Measurements from ENCODE around the gene DSE.

DSE gene

GRCh38 chr6:116461932-116462885 is 91.5 kb downstream of the DSE start:
- Histone ChIP-seq H3K9ac (ENCODE audit: low read depth, low read length) (peak overlapping the region; percentile 63), H4K20me1 (ENCODE audit: insufficient read depth, low read length) (no peaks in the 10 kb centered on the region), H3K27ac (ENCODE audit: low read length) (peak overlapping the region; percentile 67), H2AFZ (ENCODE audit: low read depth, low read length) (peak overlapping the region; percentile 71), H3K27me3 (ENCODE audit: insufficient read depth, low read length, poor library complexity) (no peaks in the 10 kb centered on the region), H3K4me1 (ENCODE audit: insufficient read depth, low read length) (peaks cover 27% of the 10 kb centered on the region), H3K79me2 (ENCODE audit: insufficient read depth, low read length) (no peaks in the 10 kb centered on the region), H3K4me3 (ENCODE audit: low read depth in 1 of 2, low read length in 2 of 2) (peak overlapping the region; percentile 6 to 61; a peak in 3 of 4 replicates), H3K4me2 (ENCODE audit: insufficient read depth, low read length) (peak overlapping the region; percentile 69), H3K9me3 (ENCODE audit: insufficient read depth, low read length, severe bottlenecking) (no peaks in the 10 kb centered on the region), H3K36me3 (ENCODE audit: insufficient read depth, low read length) (no peaks in the 10 kb centered on the region)
- DNase-seq (peak; percentile 72), ATAC-seq (ENCODE audit: insufficient read depth, low read depth) (peak; percentile 87)
- TF ChIP-seq CTCF (IDR thresholded peaks at IDR 0.05; ENCODE audit: borderline replicate concordance, extremely low read depth, low read length, poor library complexity, severe bottlenecking) (no peak), EZH2 (IDR thresholded peaks at IDR 0.05; ENCODE audit: borderline replicate concordance, low read depth, low read length, severe bottlenecking) (no peak)

- Histone ChIP-seq H3K27ac (ENCODE audit: low read length) (no peak overlapping the region; the same call in 1 of the 2 replicates), H3K4me3 (ENCODE audit: low read depth in 1 of 2, low read length in 2 of 2) (peak overlapping the region in 1 of 2 experiments; percentile 61; a peak in 1 of 4 replicates), H4K20me1 (ENCODE audit: insufficient read depth, low read length) (no peaks in the 10 kb centered on the region), H3K4me1 (ENCODE audit: insufficient read depth, low read length) (peaks cover 18% of the 10 kb centered on the region), H3K27me3 (ENCODE audit: insufficient read depth, low read length, poor library complexity) (no peaks in the 10 kb centered on the region), H3K36me3 (ENCODE audit: insufficient read depth, low read length) (no peaks in the 10 kb centered on the region), H2AFZ (ENCODE audit: low read depth, low read length) (no peak overlapping the region), H3K79me2 (ENCODE audit: insufficient read depth, low read length) (no peaks in the 10 kb centered on the region), H3K9me3 (ENCODE audit: insufficient read depth, low read length, severe bottlenecking) (no peaks in the 10 kb centered on the region), H3K4me2 (ENCODE audit: insufficient read depth, low read length) (peak overlapping the region; percentile 69), H3K9ac (ENCODE audit: low read depth, low read length) (peak overlapping the region; percentile 63; the same call in 1 of the 2 replicates)
- no peak for ATAC-seq (ENCODE audit: insufficient read depth, low read depth)
- no peak for DNase-seq
- TF ChIP-seq CTCF (IDR thresholded peaks at IDR 0.05; ENCODE audit: borderline replicate concordance, extremely low read depth, low read length, poor library complexity, severe bottlenecking) (no peak), EZH2 (IDR thresholded peaks at IDR 0.05; ENCODE audit: borderline replicate concordance, low read depth, low read length, severe bottlenecking) (no peak)
Observed at GRCh38 chr6:116463301-116463700, 92.6 kb downstream of the DSE start.

GRCh38 chr6:116465246-116465645 is 94.5 kb downstream of the DSE start:
- DNase-seq = no peak
- H3K27me3 ChIP-seq (ENCODE audit: insufficient read depth, low read length, poor library complexity) = no peaks in the 10 kb centered on the region
- H3K9ac ChIP-seq (ENCODE audit: low read depth, low read length) = no peak overlapping the region
- no peak overlapping the region for H3K27ac ChIP-seq (ENCODE audit: low read length)
- no peak overlapping the region for H3K4me3 ChIP-seq (ENCODE audit: low read depth in 1 of 2, low read length in 2 of 2)
- H3K4me1 ChIP-seq (ENCODE audit: insufficient read depth, low read length) = peaks cover 18% of the 10 kb centered on the region
- no peak overlapping the region for H2AFZ ChIP-seq (ENCODE audit: low read depth, low read length)
- no peak overlapping the region for H3K4me2 ChIP-seq (ENCODE audit: insufficient read depth, low read length)
- H3K9me3 ChIP-seq (ENCODE audit: insufficient read depth, low read length, severe bottlenecking) = no peaks in the 10 kb centered on the region
- no peaks in the 10 kb centered on the region for H3K79me2 ChIP-seq (ENCODE audit: insufficient read depth, low read length)
- no peaks in the 10 kb centered on the region for H4K20me1 ChIP-seq (ENCODE audit: insufficient read depth, low read length)
- TF ChIP-seq EZH2 (IDR thresholded peaks at IDR 0.05; ENCODE audit: borderline replicate concordance, low read depth, low read length, severe bottlenecking) (no peak), CTCF (IDR thresholded peaks at IDR 0.05; ENCODE audit: borderline replicate concordance, extremely low read depth, low read length, poor library complexity, severe bottlenecking) (no peak)
- no peak for ATAC-seq (ENCODE audit: insufficient read depth, low read depth)
- no peaks in the 10 kb centered on the region for H3K36me3 ChIP-seq (ENCODE audit: insufficient read depth, low read length)
